ENCODE measurements around the gene FAM110C.

Gene FAM110C

GRCh38 chr2:10222-10875, 36.0 kb downstream of the FAM110C start:
- no peaks in the 10 kb centered on the region for H3K4me1 ChIP-seq (ENCODE audit: low read length)
- no peak overlapping the region for H2AFZ ChIP-seq (ENCODE audit: low read length)
- H3K27ac ChIP-seq (ENCODE audit: low read length): no peak overlapping the region
- H3K79me2 ChIP-seq (ENCODE audit: low read length): no peaks in the 10 kb centered on the region
- H3K9me2 ChIP-seq (replicated peaks; ENCODE audit: insufficient read depth, low read length): no peaks in the 10 kb centered on the region
- no peak for TF ChIP-seq EZH2 (optimal IDR thresholded peaks at IDR 0.05; ENCODE audit: low read depth, low read length)
- no peak for TF ChIP-seq EZH2phosphoT487 (IDR thresholded peaks at IDR 0.05; ENCODE audit: low read length)
- TF ChIP-seq CTCF (IDR thresholded peaks at IDR 0.05; ENCODE audit: low read length): no peak
- no peak overlapping the region for H3K9ac ChIP-seq (ENCODE audit: low read length)
- no peak overlapping the region for H3K4me2 ChIP-seq (ENCODE audit: low read depth, low read length)
- no peaks in the 10 kb centered on the region for H3K9me3 ChIP-seq (replicated peaks; ENCODE audit: insufficient read depth, low read length)
- H4K20me1 ChIP-seq (ENCODE audit: insufficient read depth, low read length): no peaks in the 10 kb centered on the region
- no peaks in the 10 kb centered on the region for H3K27me3 ChIP-seq (replicated peaks; ENCODE audit: insufficient read depth, low read length)
- H3F3A ChIP-seq (ENCODE audit: insufficient read depth, low read length): no peaks in the 10 kb centered on the region
- no peak for DNase-seq
- H3K36me3 ChIP-seq (replicated peaks; ENCODE audit: insufficient read depth, low read length): no peaks in the 10 kb centered on the region
- no peak overlapping the region for H3K4me3 ChIP-seq (ENCODE audit: low read length)

All from MM.1S (cell line).